GM19468 (cell line): ENCODE measurements around the gene KRTAP2-1.
"Not testable (repeated sequence)": the region's sequence is repeated elsewhere in the genome, so short reads cannot be mapped to it uniquely, and the experiment has no call there.

Experiments used
- ATAC-seq: cut with Tn5 transposase; IDR thresholded peaks from one replicate; pipeline ENCODE4 v1.9.1; 2021; ENCODE audit warnings: mild to moderate bottlenecking, moderate library complexity, moderate number of reproducible peaks; ENCODE audit not compliant: unreplicated experiment; ENCODE audit errors: extremely low read depth

KRTAP2-1 gene

DNA sequence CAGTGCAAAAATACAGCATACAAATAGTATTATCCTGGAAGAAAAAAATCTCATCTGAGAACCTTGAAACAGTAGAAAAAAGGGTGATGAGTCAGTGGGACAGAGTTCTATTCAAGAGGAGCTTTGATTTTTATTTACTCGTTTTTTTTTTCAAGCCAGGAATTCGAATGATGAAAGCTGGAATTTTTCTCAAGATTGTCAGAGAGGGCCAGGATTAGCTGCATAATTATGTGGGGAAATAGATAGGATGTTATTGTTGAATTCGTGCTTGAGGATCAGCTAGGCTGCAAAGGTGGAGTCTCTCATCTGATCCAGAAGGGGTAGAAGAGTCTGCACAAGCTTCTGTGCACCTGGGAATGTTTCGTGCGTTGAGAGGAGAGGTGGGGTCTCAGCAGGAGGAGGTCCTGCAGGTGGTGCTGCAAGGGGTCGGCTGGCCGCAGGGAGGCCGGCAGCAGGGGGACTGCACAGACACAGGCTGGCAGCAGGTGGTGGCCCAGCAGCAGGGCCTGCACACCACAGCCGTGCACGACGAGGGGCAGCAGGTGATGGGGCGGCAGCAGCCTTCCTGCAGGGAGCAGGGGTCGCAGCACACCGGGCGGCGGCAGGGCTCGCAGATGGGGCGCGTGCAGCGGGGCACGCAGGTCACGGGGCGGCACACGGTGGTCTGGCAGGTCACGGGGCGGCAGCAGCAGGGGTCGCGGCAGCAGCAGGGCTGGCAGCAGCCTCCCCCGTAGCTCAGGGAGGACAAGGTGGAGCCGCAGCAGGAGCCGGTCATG lies 12.3 kb upstream of the KRTAP2-1 start:
- ATAC-seq: not testable (repeated sequence)

DNA sequence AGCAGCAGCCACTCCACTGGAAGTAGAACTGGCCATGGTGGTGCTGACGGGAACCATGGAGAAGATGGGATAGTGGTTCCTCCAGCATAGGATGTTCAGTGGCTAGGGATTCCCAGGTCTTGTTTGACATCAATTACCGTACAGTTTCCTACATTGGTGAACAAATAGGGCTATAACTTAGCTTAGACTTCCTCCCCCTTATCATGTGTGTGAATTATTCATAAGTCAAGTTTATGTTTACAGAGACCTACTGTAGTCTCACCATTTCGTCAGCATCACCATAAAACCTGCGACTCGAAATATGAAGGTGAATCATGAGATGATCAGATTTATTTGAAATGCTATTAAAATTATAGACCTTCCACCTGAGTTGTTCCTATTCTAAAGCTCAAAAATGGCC lies 11.6 kb upstream of the KRTAP2-1 start:
- no peak for ATAC-seq

GRCh38 chr17:41057547-41057946 lies 10.4 kb upstream of the KRTAP2-1 start:
- ATAC-seq: no peak

GRCh38 chr17:41055130-41055529 lies 8.0 kb upstream of the KRTAP2-1 start, which contains the start of gene KRTAP2-2:
TSS of gene KRTAP2-2 (minus strand) at chr17:41055230. CDS start at chr17:41055211, 19 bp downstream.
- not testable (repeated sequence) for ATAC-seq

DNA sequence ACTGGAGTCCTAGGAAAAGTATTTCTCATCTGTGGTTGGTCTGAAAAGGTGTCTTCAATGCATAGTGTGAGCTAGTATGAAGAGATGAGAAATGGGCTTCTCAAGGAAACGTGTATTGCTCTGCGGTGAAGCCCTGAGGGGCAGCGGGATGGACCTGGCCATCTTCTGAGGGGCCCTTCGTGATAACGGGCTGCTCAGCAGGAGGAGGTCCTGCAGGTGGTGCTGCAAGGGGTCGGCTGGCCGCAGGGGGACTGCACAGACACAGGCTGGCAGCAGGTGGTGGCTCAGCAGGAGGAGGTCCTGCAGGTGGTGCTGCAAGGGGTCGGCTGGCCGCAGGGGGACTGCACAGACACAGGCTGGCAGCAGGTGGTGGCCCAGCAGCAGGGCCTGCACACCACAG lies 7.4 kb upstream of the KRTAP2-1 start:
- not testable (repeated sequence) for ATAC-seq

DNA sequence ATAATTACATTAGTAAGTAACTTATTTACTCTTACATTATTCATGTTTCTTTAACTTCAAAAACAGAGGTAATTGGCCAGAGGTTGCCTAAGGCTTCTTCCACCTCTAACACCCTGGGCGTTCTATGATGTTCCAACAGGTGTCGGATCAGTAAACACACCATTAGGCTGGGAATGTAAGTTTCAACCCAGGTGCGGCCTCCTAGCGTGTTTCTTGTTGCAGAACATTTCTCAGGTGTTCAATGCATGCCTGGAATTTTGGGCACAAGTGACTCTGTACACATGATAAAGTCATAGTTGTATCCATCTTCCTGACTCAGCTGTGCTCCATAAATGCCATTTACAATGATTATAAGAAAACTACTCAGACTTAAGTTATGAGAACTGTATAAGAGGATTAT lies 6.9 kb upstream of the KRTAP2-1 start:
- ATAC-seq: no peak

- ATAC-seq: no peak
Observed at GRCh38 chr17:41052566-41052965, 5.5 kb upstream of the KRTAP2-1 start.

- no peak for ATAC-seq
Observed at GRCh38 chr17:41049110-41049509, 2.0 kb upstream of the KRTAP2-1 start.

GRCh38 chr17:41048441-41048840 lies 1.3 kb upstream of the KRTAP2-1 start:
- ATAC-seq: no peak

DNA sequence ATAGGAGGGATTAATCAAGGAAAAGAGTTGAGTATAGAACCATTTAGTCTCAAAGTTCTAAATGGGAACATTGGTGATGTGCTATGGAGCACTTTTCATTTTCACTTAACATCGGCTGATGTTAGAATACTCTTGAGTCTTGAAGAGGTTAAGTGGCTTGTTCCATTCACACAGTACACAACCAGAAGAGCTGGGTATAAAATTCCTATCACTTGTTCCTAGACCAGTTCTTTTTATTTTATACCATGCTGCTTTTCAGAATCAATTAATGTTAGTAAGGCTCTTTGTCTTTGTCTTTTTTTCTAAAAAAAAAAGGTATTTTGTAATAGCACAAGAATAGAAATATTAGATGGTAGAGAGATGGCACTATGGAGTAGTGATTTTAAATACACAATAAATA lies 4.2 kb downstream of the KRTAP2-1 start:
- no peak for ATAC-seq

GRCh38 chr17:41040783-41041571 lies 6.1 kb downstream of the KRTAP2-1 start, which contains the start of gene KRTAP1-1:
TSS of gene KRTAP1-1 (minus strand) at chr17:41041450. CDS start at chr17:41041397, 53 bp downstream.
- not testable (repeated sequence) for ATAC-seq

DNA sequence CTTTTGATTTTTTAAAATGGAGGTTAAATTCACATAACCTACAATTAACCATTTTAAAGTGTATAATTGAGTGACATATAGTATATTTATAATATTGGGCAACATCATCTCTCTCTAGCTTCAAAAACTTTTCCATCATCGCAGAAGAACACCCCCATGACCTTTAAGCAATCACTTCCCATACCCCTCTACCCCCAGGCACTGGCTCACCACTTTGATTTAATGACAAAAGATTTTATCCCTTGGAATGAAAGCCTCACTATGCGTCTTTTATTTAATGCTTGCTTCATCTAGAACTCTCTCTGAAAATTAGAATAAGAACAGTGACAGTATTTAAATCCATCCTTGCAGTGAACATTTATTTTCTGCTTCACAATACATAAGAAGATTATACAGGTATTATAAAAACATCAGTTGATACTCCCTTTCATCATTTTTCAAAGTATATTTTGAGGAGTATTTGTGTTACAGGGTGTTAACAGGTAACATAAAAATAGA lies 9.2 kb downstream of the KRTAP2-1 start:
- ATAC-seq: no peak

- ATAC-seq: not testable (repeated sequence)
Observed at GRCh38 chr17:41034346-41034935, 12.7 kb downstream of the KRTAP2-1 start, which contains the start of gene KRTAP1-3. TSS of gene KRTAP1-3 (minus strand) at chr17:41034874. CDS start at chr17:41034821, 53 bp downstream.

DNA sequence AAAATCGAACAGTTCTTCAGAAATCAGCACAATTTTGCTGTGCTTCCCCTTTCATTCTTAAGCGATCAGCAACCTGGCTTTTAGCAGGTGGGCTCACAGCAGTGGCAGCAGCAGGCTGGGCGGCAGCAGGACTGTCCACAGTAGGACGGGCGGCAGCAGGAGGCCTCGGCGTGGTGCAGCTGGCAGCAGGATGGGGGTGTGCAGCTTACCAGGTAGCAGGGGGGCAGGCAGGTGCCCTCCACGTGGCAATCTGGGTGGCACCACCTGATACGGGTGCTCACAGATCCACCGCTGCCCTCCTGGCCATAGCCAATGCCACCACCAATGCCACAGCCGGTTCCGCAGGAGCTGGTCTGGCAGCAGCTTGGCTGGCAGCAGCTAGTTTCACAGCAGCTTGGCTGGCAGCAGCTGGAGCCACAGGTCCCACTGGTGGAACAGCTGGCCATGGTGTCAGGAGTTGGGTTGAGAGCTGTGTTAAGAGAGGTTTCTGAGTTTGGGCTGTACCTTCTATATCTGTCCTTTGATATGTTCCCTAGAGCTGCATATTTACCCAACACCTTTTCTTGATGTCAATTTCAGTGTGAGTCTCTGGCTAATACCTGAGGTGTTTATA lies 17.4 kb downstream of the KRTAP2-1 start, which contains the start of gene KRTAP1-4:
Gene KRTAP1-4 (minus strand): TSS at position 563 of the 613 bp plus-strand sequence. CDS start 117 bp downstream, at position 446.
- no peak for ATAC-seq

DNA sequence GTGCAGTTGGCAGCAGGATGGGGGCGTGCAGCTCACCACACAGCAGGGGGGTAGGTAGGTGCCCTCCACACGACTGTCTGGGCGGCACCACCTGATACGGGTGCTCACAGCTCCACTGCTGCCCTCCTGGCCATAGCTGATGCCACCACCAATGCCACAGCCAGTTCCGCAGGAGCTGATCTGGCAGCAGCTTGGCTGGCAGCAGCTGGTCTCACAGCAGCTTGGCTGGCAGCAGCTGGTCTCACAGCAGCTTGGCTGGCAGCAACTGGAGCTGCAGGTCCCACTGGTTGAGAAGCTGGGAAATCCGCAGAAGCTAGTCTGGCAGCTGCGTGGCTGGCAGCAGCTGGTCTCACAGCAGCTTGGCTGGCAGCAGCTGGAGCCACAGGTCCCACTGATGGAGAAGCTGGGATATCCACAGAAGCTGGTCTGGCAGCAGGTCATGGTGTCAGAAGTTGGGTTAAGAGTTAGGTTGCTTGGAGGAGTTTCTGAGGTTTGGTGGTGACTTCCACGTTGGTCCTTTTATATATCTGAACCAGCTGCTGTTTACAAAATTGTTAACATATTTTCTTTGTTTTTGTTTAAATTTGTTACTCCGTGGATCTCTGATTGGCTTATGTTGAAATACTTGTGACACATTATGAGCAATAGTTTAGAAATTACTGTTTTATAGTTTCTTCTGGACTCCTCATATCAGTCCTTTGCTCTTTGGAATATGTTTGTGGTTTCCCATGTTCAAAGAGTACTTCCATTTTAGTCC lies 20.2 kb downstream of the KRTAP2-1 start, which contains the start of gene KRTAP1-5:
Gene KRTAP1-5 (minus strand): TSS at position 494 of the 757 bp plus-strand sequence. CDS start 53 bp downstream, at position 441.
- ATAC-seq: no peak

GRCh38 chr17:41024697-41025096 lies 22.4 kb downstream of the KRTAP2-1 start:
- ATAC-seq: no peak

GRCh38 chr17:41020336-41020735 lies 26.8 kb downstream of the KRTAP2-1 start:
- ATAC-seq: no peak

GRCh38 chr17:41019415-41019814 lies 27.7 kb downstream of the KRTAP2-1 start:
- no peak for ATAC-seq

DNA sequence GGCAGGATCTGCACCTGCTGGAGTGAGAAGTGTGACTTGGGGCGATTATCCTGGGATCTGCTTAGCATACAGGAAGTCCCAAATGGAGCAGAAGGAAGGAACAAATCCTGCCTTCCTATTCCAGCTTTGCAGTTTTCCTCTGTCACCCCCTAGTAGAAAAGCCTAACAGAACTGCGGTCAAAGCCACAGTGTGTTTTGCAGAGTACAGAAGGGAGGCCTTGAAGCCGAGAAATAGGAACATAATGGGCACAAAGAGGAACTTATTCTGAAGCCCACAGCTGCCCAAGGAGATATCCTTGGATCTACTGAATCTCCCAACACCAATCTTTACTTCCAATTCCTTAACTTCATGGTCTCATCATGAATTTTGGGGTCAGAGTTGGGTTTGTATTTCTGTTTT lies 28.6 kb downstream of the KRTAP2-1 start:
- no peak for ATAC-seq
